B cell (primary cell): Measurements from ENCODE around the gene MRLN. TPM values are rescaled to one million over a fixed set of nuclear protein-coding genes. Genes with fewer than 3 reads are reported as not detected.

Experiments used
- ATAC-seq: fragments of 200-7000 bp; cut with Tn5 transposase; one replicate; pipeline ENCODE4 v1.10.0; 2021; ENCODE audit warnings: low read depth, mild to moderate bottlenecking, moderate number of reproducible peaks, moderate library complexity
- CTCF ChIA-PET: fragments of 350-600 bp; sonication (Branson Sonifier 250); formaldehyde crosslinking; loops from one replicate; lab custom pipeline; 2021; ENCODE audit warnings: antibody characterized with exemption, inconsistent platforms; lab: Charles Lee
- POLR2A ChIA-PET: fragments of 350-600 bp; sonication (Branson Sonifier 250); formaldehyde crosslinking; loops from one replicate; lab custom pipeline; 2021; ENCODE audit warnings: antibody characterized with exemption; lab: Charles Lee
- DNase-seq: peaks from one replicate; pipeline ENCODE4 v3.0.0; 2013
- H2AFZ ChIP-seq: 2 replicates; pipeline ENCODE4 v1.6.1; 2012; ENCODE audit warnings: mild to moderate bottlenecking, low read depth, low read length; ENCODE audit not compliant: insufficient read depth, poor library complexity, severe bottlenecking
- H3K27ac ChIP-seq, 2 donors: 1 replicate in 1 of 2; 2 replicates in 1 of 2; pipeline ENCODE4 v1.5.1; 2012 to 2013; ENCODE audit warnings: low read length in 2 of 2, mild to moderate bottlenecking in 2 of 2, moderate library complexity in 1 of 2
- H3K27me3 ChIP-seq, 4 experiments: fragments of 200-600 bp in 1 of 4; sonication (generic) in 1 of 4; replicated peaks in 1 of 4; 1 replicate in 2 of 4; 2 replicates in 2 of 4; pipeline versions ENCODE4 v1.6.1 to v1.7.0; 2013 to 2016; ENCODE audit warnings: low read length in 3 of 4, mild to moderate bottlenecking in 2 of 4, mixed read lengths in 1 of 4, moderate library complexity in 1 of 4; ENCODE audit not compliant: insufficient read depth in 4 of 4, control insufficient read depth in 3 of 4; ENCODE audit errors: control extremely low read depth in 1 of 4
- H3K36me3 ChIP-seq, 2 experiments: replicated peaks in 1 of 2; 1 replicate in 1 of 2; 2 replicates in 1 of 2; pipeline versions ENCODE4 v1.6.1 to v1.7.1; 2013; ENCODE audit warnings: low read length in 1 of 2; ENCODE audit not compliant: insufficient read depth in 2 of 2, control insufficient read depth in 1 of 2; ENCODE audit errors: control extremely low read depth in 1 of 2, extremely low read depth in 1 of 2
- H3K4me1 ChIP-seq, 2 donors: fragments of 200-600 bp in 1 of 2; sonication (generic) in 1 of 2; 1 replicate in 1 of 2; 2 replicates in 1 of 2; pipeline versions ENCODE4 v1.5.1 to v1.6.1; 2013 to 2017; ENCODE audit warnings: low read length in 2 of 2; ENCODE audit not compliant: control insufficient read depth in 2 of 2, insufficient read depth in 2 of 2
- H3K4me2 ChIP-seq: replicated peaks from 2 replicates; pipeline ENCODE3; 2012; ENCODE audit warnings: mild to moderate bottlenecking, low read depth, low read length; ENCODE audit not compliant: poor library complexity, severe bottlenecking
- H3K4me3 ChIP-seq, 5 experiments: fragments of 200-600 bp in 1 of 5; sonication (generic) in 1 of 5; 1 replicate in 3 of 5; 2 replicates in 2 of 5; pipeline versions ENCODE4 v1.5.1 to v1.7.0; 2011 to 2016; ENCODE audit warnings: low read length in 4 of 5, mild to moderate bottlenecking in 4 of 5, low read depth in 2 of 5, control low read depth in 1 of 5, moderate library complexity in 1 of 5; ENCODE audit not compliant: insufficient read depth in 1 of 5; ENCODE audit errors: control extremely low read depth in 1 of 5, extremely low read depth in 1 of 5
- H3K79me2 ChIP-seq: fragments of 200-600 bp; sonication (generic); one replicate; pipeline ENCODE4 v1.6.0; 2016; ENCODE audit warnings: low read length; ENCODE audit not compliant: control insufficient read depth, insufficient read depth
- H3K9ac ChIP-seq: fragments of 200-600 bp; sonication (generic); 2 replicates; pipeline ENCODE4 v1.6.1; 2017; ENCODE audit warnings: mild to moderate bottlenecking, low read length, moderate library complexity
- H3K9me3 ChIP-seq, 3 donors: one replicate each; pipeline versions ENCODE4 v1.6.1 to v1.7.1; 2013; ENCODE audit warnings: low read length in 2 of 3; ENCODE audit not compliant: control insufficient read depth in 2 of 3, insufficient read depth in 1 of 3; ENCODE audit errors: control extremely low read depth in 1 of 3
- H4K20me1 ChIP-seq: 2 replicates; pipeline ENCODE4 v1.6.0; 2012; ENCODE audit warnings: mild to moderate bottlenecking, low read length; ENCODE audit not compliant: insufficient read depth, control insufficient read depth, poor library complexity, severe bottlenecking
- H3K27ac Mint-ChIP-seq: one replicate; pipeline ENCODE4 v1.8.0; 2021; ENCODE audit warnings: mixed read lengths
- H3K27me3 Mint-ChIP-seq: one replicate; pipeline ENCODE4 v1.8.0; 2021; ENCODE audit warnings: mixed read lengths
- H3K4me1 Mint-ChIP-seq: one replicate; pipeline ENCODE4 v1.8.0; 2021; ENCODE audit warnings: mixed read lengths
- H3K4me3 Mint-ChIP-seq: one replicate; pipeline ENCODE4 v1.8.0; 2021; ENCODE audit warnings: mixed read lengths
- H3K9me3 Mint-ChIP-seq: one replicate; pipeline ENCODE4 v1.8.0; 2022; ENCODE audit warnings: mixed read lengths; ENCODE audit not compliant: insufficient read depth
- CTCF ChIP-seq: fragments of 200-600 bp; IDR thresholded peaks from one replicate; pipeline ENCODE4 v1.8.0; 2022; ENCODE audit warnings: antibody characterized with exemption, mild to moderate bottlenecking
- EZH2 ChIP-seq: IDR thresholded peaks from 2 replicates; pipeline ENCODE4 v1.6.1; 2012; ENCODE audit warnings: borderline replicate concordance, low read depth, mild to moderate bottlenecking, moderate library complexity, low read length; ENCODE audit not compliant: insufficient read depth, poor library complexity, severe bottlenecking
- WGBS: methylation state at CpG from one replicate; pipeline ENCODE4 v1.1.5; 2013; ENCODE audit warnings: missing lambda C conversion rate; ENCODE audit not compliant: insufficient coverage; 5-methylcytosine and 5-hydroxymethylcytosine counted together
- intact Hi-C: fragments of 100-400 bp; cut with micrococcal nuclease; formaldehyde crosslinking; loops from one replicate; pipeline ENCODE4 v1.10.0; 2022
- polyA plus RNA-seq: library from polyadenylated mRNA; depleted of rRNA; stranded (reverse); fragments of >200 nt; gene quantifications from 2 replicates; pipeline ENCODE4 v1.2.3, GENCODE V29; 2012
- total RNA-seq, 2 donors: library from RNA; stranded (reverse); fragments of 120-200 nt in 1 of 2; gene quantifications; 1 replicate in 1 of 2; 2 replicates in 1 of 2; pipeline versions ENCODE4 v1.2.3 to v1.2.4, GENCODE V29; 2013 to 2022

Gene MRLN
- total and polyA plus RNA-seq, 2 donors (not counting 1 experiment from before 2014, with no cell fraction given), result not detected

GRCh38 chr10:59754951-59755350 is 1.7 kb upstream of the MRLN start:
- no peaks in the 10 kb centered on the region for H3K4me1 Mint-ChIP-seq
- peaks cover 0 to 3% (median 0%) of the 10 kb centered on the region in 4 experiments for H3K27me3 ChIP-seq
- TF ChIP-seq CTCF, result no peak
- TF ChIP-seq EZH2, result no peak
- ATAC-seq (no peak), DNase-seq (no peak)
- H3K36me3 ChIP-seq, result no peaks in the 10 kb centered on the region
- no peak overlapping the region for H3K27ac Mint-ChIP-seq
- H3K9ac ChIP-seq, result no peak overlapping the region
- H4K20me1 ChIP-seq, result no peaks in the 10 kb centered on the region
- H3K9me3 ChIP-seq, result no peaks in the 10 kb centered on the region
- H3K4me3 Mint-ChIP-seq, result no peak overlapping the region
- no peak overlapping the region for H2AFZ ChIP-seq
- POLR2A ChIA-PET, result no interaction called here
- peaks cover 21% of the 10 kb centered on the region for H3K27me3 Mint-ChIP-seq
- no peaks in the 10 kb centered on the region for H3K4me1 ChIP-seq
- H3K4me2 ChIP-seq, result no peak overlapping the region
- intact Hi-C loops, result no loop called here
- no peaks in the 10 kb centered on the region for H3K9me3 Mint-ChIP-seq
- H3K4me3 ChIP-seq, result no peak overlapping the region
- H3K27ac ChIP-seq, result no peak overlapping the region
- CTCF ChIA-PET, result no interaction called here
- WGBS, result 86% methylated on average over 1 of the region's 4 CpGs
- no peaks in the 10 kb centered on the region for H3K79me2 ChIP-seq

DNA sequence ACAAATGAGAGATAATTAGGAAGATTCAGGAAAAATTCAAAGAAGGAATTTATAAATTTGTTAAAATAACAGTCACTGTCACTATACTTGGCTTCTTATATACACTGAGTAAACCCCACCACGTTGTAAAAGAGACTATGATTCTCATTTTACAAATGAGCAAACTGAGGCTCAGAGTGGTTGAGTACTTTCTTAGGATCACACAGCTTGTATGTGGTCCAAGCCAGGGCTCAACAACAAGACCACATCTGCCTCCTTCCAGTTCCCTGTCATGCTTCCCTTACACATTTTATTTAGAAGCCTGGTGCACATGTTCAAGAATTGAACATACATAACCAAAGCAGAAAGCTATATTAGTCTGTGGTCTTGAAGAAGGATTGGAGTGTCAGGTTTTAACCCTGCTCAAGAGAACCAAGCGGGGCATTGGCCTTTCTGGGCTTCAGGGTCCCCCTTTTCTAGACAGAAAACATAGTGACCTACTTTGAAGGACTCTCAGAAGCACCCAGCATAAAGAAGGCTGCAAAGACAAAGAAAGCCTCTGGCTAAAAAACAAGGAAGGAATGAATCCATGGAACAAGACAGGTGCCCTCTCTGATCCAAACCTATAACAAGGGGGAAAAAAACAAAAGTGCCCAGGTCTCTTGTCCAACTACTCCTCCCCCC is 846 bp downstream of the MRLN start:
- TF ChIP-seq EZH2 (no peak), CTCF (no peak)
- Histone ChIP-seq H3K27ac (no peak overlapping the region), H3K4me2 (no peak overlapping the region), H3K79me2 (no peaks in the 10 kb centered on the region), H3K9me3 (no peaks in the 10 kb centered on the region), H3K4me1 (no peaks in the 10 kb centered on the region), H3K27me3 (peaks cover 0 to 3% (median 0%) of the 10 kb centered on the region in 4 experiments), H2AFZ (no peak overlapping the region), H4K20me1 (no peaks in the 10 kb centered on the region), H3K36me3 (no peaks in the 10 kb centered on the region), H3K4me3 (no peak overlapping the region), H3K9ac (no peak overlapping the region)
- Mint-ChIP-seq H3K4me1 (no peaks in the 10 kb centered on the region), H3K27me3 (peaks cover 28% of the 10 kb centered on the region), H3K27ac (no peak overlapping the region), H3K9me3 (no peaks in the 10 kb centered on the region), H3K4me3 (no peak overlapping the region)
- WGBS, result no CpG with 5 or more reads among the region's 2 CpGs
- ATAC-seq (no peak), DNase-seq (no peak)
- ChIA-PET CTCF (no interaction called here), POLR2A (no interaction called here)
- intact Hi-C loops, result no loop called here
